LNCaP clone FGC (cell line): ENCODE measurements around the gene SIAH3.

ENCODE experiments used
- DNase-seq: peaks from one replicate; pipeline ENCODE4 v3.0.0-alpha.2; 2011; ENCODE audit warnings: low read depth
- H3K4me3 ChIP-seq: 2 replicates; pipeline ENCODE4 v1.5.1; 2011; ENCODE audit warnings: mild to moderate bottlenecking, low read depth, low read length, control low read depth
- CTCF ChIP-seq: IDR thresholded peaks from 2 replicates; pipeline ENCODE4 v1.5.1; 2012; ENCODE audit warnings: mild to moderate bottlenecking; ENCODE audit not compliant: control insufficient read depth, insufficient read depth; ENCODE audit errors: extremely low read depth

SIAH3 gene

DNA sequence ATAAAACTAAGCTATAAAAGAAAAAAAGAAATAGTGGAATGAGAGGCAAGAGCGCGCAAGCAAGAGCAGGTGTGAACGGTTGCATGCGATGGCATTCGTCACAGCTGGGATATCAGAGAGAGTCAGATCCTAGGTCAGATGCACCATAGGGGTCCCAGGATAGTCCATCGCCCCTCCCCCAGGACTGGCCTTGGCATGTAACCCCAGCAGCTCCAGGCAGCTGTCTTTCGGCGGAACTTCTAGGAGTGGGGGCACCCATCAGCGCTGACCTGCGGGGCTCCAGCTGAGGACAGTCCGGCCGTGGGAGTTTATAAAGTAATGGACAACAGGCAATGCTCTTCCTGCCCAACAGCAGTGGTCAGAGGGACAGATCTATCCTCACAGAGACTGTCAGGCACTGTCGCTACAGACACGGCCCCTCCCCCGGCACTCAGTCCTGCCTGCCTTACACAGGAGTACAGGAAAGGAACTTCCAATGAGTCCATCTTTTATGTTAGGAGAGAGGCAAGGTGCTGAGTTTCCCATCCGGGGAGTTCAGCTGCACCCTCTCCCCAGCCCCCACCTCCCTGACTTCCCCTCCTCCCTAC is 1.4 kb downstream of the SIAH3 start:
- TF ChIP-seq CTCF: no peak
- no peak for DNase-seq

GRCh38 chr13:45849408-45849807 is 2.1 kb downstream of the SIAH3 start:
- no peak for TF ChIP-seq CTCF
- no peak overlapping the region for H3K4me3 ChIP-seq
- DNase-seq: no peak

More for the DNA sequence above, 1.4 kb downstream of the SIAH3 start:
- no peak overlapping the region for H3K4me3 ChIP-seq

DNA sequence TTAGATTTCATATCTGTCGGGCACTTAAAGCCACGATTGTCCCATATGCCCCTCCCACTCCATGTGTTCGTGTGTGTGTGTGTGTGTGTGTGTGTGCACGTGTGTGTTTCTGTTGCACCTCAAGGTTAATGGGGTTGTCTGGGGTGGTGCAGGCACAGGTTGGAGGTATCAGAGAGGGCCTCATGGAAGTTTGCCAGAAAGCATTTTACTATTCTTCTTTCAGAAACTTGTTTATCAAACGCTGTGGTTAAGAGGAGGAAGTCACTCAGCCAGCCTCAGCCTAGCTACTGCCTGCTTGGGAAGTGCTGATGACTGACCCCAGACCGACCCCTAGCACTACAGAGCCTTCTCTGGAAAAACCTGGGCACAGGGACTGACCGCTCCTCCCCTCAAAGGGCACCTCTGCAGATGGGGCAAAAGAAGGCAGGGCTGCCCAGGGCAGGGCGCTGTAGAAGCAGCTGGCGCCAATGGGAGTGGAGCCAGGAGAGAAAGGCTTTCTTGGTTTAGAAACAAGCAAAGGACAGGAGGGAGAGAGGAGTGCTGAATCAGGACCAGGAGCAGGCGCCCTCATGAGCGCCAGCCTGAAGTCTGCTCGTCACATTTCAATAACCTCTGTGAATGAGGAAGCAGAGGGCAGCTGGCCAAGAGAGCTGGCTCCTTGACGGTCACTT is 3.9 kb downstream of the SIAH3 start:
- TF ChIP-seq CTCF: no peak
- no peak overlapping the region for H3K4me3 ChIP-seq
- no peak for DNase-seq

DNA sequence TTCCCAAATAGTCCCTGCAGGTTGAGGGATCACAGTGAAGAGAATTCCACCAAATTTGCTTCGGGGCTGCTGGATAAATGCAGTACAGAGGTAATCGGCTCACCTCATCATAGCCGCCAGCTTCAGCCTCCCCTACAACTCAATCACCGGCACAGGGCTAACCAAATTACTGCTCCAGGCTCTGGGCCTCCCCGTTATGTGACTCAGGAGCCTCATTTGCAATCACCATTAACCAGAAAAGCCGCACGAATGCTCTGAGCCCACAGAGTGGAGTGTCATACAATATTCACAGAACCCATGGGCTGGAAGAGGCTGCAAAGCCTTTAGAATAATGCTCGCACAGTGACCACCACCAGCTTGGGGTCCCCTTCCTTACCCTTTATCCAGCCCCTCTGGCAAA is 4.9 kb downstream of the SIAH3 start:
- no peak for TF ChIP-seq CTCF
- no peak for DNase-seq
- no peak overlapping the region for H3K4me3 ChIP-seq

GRCh38 chr13:45838171-45838745 is 13.3 kb downstream of the SIAH3 start:
- H3K4me3 ChIP-seq: no peak overlapping the region
- DNase-seq: no peak
- TF ChIP-seq CTCF: no peak

- H3K4me3 ChIP-seq: no peak overlapping the region
- no peak for DNase-seq
- TF ChIP-seq CTCF: no peak
Measured at GRCh38 chr13:45837111-45837510, 14.4 kb downstream of the SIAH3 start.
